ENCODE measurements around the gene SEPTIN11.
"Not testable (repeated sequence)": the region's sequence is repeated elsewhere in the genome, so short reads cannot be mapped to it uniquely, and the experiment has no call there.

SEPTIN11 gene

DNA sequence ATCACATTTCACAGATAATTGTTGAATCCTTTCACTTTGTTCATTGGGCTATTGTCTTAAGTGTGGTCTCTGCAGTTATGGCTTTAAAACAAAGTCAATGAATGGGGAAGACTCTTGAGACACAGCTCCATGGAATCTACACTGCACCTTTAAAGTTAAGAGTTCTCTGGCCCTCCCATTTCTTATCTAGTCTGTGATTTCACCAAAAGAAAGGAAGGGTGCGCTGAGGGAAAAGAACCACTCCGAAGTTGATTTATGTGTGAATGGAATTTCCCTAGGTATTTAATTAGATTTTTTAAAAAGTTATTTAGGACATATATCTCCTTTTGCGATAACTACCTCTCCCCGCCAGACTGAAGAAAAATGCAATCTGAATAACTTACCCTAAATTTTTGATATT lies 2.5 kb downstream of the SEPTIN11 start:
- DNase-seq (ENCODE audit: low spot score) = no peak

DNA sequence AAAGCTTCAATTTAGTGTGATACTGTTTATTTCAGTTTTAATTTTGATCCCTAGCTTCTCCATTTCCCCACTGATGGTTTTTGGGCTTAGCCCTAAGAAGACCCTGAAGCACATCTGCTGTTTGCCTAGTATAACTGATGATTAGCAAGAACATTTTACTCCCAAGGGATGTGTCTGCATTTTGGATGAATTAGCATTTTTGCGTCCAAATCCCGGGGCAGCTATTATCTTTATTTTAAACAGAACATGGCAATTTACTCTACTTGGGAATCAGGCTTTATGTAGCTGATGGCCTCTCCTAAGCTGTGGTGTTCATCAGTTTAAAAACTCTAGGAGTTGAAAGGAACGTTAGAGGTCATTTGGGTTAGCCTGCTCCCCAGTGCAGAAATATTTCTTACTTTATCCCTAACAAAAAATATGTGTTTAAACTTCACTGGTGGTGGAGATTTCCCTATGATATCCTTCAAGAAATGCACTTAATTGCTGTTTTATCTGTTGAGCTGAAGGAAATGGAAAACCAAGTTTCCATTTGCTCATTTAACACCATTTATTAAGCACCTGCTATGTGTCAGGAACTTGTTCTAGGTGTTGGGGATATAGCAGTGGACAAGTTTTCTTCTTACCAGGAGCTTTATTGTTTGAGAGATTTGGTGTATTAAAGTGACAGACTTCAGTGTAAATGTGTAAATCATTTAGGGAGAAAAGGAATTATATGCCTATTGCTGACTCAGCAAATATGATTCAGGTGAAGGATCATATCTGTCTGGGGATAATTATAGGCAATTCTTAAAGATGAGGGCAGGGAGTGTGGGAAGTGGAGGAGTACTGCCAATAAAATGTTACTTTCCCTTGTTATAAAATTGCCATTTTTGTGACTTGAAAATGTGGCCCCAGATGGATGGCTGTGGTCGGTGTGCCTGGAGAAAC lies 3.4 kb downstream of the SEPTIN11 start:
- DNase-seq (ENCODE audit: low spot score) = no peak

DNA sequence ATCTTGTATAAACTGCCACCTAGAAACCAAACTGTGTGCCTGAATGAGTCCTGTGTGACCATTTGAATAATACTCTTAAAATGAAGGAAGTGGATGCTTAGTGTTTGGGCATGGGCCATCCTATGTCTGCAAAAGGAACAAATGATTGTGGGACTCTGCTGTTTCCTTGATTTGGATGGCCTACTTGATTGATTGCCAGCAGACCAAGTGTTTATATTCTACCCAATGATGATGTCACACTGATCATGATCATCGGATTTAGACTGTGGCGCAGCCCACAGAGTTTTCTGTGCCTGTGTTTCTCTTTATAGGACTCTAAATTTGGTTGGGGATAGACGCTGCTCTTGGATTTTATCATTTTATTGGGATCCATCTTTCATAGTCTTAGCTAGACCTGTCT lies 4.4 kb downstream of the SEPTIN11 start:
- DNase-seq (ENCODE audit: low spot score) = no peak

DNA sequence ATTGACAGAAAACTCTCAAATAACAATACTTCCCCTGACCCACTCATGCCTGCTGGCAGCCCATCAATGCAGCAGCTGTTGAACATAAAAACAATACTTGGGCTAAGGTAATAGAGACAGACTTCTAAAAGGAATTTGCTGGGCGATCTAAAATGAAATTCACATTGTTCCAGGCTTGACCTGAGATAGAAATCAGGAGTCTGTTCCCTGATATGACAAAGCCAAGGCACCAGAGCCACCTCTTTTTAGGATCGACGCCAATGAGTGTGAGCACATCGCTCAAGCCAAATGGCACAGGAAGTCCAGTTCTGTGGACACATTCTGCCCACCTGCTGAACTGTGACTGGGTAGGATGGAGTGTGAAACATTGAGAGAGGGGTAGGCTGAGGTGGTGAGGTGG lies 4.9 kb downstream of the SEPTIN11 start:
- no peak for DNase-seq (ENCODE audit: low spot score)

DNA sequence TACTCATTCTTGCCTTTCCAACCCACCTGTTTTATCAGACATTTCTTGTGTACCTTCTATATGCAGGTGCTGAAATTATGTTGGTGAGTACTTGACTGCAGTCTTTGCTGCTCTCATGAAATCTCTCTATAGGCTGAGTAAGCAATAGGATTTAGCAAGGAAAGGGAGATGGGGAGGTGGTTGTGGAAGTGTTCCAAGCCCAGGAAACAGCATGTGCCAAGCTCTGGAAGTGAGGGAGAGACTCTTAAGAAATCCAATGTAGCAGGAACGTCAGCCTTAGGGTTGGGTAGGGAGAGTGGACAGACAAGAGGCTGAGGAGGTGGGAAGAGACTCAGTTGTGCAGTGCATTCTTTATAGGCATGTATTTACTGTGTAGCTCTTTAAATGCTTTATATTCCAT lies 5.6 kb downstream of the SEPTIN11 start:
- DNase-seq (ENCODE audit: low spot score) = no peak

DNA sequence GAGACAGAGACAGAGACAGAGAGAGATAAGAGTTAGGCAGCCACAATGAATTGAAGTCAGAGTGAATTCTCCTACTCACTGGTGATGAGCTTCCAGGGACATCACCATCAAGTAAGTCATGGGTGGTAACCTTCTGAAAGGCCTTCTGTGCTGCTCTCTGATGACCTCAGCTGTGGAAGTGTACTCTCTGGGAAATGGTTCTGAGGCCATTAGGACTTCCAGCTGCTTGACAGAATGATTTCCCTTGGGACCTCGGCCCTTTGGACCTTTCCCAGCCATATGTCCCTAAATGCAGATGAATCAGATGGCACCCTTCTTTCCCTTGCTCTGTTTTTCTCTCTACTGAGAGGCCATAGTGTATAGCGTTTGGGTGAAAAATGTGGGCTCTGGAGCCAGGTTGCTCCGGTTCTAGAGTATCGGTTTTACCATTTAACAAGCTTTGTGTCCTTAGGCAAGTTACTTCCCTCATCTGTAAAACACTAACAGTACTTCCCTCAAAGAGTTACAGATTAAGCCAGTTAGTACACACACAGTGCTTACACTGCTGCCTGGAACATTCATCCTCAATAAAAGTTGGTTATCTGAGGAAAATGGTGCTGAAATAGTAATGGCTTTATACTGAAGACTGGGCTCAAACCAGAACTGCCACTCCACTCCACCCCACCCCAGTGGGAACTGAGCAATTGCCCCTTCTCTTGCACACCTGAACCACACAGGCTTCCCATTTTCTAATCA lies 7.6 kb downstream of the SEPTIN11 start:
- no peak for DNase-seq (ENCODE audit: low spot score)

DNA sequence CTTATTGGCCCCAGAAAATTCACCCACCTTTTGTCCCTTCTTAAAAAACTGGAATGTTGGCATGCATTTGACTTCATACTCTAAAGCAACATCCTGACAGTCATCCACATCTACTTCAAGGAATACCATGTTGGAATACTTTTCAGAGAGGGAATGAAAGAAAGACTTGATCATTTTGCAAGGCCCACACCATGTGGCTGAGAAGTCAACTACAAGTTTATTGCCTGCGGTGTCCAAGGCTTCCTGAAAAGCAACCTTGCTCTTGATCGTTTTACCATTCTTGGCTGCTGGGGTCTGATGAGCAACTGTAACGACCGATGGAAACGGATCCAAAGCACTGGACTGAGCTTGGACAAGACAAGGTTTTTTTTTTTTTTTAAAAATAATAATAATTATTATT lies 9.3 kb downstream of the SEPTIN11 start:
- DNase-seq (ENCODE audit: low spot score) = no peak

DNA sequence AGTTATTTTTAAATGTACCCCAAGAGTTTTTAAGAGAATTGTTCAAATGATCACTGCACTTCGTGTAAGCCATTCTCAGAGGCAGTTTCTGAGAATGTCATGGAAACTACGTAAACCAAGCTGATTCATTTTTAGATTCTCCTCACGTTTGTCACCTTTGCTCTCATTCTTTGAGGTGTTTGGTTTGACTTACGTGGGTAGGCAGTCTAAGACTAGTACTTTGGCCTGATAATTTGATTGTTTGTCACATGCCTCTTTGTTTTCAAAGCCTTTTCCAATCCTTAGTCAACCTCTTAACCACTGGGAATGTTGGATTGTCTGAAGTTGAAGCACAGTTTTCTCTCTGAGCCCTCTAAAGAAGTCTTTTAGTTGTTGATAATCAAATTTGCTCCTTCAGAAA lies 10.5 kb downstream of the SEPTIN11 start:
- DNase-seq (ENCODE audit: low spot score) = no peak

DNA sequence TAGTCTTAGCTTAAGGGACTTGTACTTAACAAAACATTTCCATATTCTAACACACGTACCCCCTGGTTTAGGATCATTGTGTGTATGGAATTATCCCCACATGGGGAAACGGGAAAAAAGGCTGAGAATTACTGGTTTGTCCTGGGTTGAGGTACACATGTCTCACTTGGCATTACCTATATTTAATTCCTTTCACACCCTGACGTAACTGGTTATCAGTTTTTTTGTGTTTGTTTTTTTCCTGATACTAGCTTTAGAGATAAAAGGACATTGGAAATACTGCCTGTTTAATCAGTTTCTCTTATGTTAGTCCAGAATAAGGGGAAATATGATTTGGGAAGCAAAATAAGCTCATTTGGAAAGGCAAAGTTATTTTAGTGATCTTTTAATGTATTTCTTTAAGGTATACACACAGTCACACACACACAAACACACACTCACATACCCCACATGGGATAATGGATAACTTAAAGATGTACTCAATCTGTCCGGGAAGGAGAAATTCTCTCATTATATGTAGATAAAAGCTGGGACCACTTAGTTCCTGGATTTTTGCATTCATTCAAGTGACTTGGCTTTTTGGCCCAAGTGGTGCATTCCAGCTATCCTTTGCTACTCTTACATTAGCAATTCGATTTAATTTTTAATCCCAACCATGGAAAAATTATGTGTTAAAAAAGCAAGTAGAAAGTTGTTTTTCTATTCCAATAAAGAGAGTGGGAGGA lies 13.0 kb downstream of the SEPTIN11 start:
- no peak for DNase-seq (ENCODE audit: low spot score)

DNA sequence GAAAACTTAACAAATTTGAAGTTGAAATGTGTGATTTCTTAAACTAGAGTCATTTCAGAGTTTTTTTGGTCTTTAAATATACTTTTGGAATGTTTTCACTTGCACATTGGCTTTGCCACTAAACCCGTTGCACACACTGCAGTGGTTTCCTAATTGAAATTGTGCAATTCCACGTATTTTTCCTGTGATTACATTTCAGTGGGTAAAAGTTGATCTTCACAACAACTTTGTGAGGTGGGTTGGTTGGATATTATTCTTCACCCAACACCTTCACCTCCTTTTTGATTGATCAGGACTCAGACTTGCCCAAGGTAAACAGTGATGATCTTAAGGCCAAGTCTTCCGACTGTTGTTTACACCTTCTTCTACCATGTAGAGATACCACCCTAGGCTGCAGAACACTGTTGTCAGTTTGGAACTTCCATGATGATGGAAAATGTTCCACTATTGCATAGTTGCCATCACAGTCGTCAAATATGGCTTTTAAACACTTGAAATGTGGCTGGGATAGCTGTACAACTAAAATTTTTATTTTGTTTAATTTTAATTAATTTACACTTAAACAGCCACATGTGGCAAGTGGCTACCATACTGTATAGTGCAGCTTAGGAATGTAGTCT lies 13.7 kb downstream of the SEPTIN11 start:
- DNase-seq (ENCODE audit: low spot score) = no peak

DNA sequence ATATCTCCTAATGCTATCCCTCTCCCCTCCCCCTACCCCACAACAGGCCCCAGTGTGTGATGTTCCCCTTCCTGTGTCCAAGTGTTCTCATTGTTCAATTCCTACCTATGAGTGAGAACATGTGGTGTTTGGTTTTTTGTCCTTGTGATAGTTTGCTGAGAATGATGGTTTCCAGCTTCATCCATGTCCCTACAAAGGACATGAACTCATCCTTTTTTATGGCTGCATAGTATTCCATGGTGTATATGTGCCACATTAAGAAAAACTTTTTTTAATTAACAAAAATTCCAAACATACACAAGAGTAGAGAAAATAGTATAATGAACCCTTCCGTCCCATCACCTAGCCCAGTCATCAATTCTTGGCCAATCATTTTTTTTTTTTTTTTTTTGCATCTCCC lies 14.4 kb downstream of the SEPTIN11 start:
- DNase-seq (ENCODE audit: low spot score) = not testable (repeated sequence)

DNA sequence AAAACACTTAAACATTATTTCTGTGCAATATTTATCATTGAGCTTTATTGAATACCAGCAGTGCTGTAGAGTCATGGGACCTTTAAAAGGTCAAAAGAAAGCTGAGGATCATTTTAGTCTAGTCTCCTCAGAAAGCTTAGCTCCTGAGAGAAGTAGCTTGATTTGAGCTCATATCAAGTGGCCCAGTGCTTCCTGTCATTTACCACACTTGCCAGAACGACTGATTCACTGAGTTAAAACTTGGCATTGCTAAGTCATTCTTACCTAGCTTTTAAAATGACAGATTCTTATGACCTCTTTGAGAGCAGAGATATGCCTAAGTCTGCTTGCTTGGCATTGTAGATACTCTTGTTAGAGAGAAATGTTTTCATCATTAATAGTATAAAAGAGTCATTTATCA lies 15.2 kb downstream of the SEPTIN11 start:
- DNase-seq (ENCODE audit: low spot score) = no peak

DNA sequence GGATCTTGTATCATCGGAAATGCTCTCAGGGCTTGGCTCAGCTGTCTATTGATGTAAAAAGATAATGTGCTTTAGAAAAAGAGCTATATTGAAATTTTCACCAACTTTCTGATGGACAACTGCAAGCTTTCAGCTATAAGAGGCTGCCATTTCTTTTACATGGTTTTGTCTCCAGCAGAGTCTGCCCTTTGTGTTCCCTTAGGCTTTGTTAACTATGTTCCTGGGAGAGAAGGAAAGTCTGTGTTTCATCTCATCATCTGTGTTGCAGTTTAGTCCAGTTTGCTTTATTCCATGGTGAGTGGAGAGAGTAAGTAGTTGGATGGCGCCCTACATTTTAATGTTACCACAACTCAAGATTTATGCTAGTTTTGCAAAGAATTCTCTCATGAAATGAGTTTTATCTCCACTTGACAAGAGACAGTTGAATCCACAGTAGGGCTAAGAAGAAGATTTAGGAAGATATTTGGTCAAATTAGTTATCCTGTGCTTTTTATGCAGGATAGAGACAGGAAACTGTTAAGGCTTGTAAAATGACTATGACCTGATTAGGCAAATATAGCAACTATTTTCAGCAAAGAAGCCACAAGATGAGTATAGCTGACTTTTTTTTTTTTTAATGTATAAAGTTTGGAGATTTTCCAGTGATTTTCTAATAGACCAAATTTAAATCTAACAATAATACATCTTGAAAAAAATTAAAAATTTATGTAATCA lies 16.5 kb downstream of the SEPTIN11 start:
- DNase-seq (ENCODE audit: low spot score) = no peak

DNA sequence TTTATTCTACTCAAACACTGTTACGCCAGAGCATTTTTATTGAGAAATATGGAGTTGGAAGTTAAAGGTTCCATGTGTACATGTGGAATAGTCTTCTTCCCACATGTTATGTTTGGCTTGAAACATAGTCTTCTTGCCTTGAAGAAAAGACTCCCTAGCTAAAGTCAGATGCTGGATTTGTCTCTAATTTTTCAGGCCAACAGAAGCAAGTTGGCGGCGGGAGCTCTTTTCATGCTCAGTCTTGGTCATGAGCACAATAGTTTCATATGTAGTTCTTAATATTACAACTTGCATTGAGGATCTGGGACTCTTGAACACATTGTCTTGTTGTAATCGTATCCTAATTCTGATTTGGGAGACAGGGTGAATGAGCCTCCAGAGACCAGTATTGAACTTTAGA lies 19.4 kb downstream of the SEPTIN11 start:
- no peak for DNase-seq (ENCODE audit: low spot score)

DNA sequence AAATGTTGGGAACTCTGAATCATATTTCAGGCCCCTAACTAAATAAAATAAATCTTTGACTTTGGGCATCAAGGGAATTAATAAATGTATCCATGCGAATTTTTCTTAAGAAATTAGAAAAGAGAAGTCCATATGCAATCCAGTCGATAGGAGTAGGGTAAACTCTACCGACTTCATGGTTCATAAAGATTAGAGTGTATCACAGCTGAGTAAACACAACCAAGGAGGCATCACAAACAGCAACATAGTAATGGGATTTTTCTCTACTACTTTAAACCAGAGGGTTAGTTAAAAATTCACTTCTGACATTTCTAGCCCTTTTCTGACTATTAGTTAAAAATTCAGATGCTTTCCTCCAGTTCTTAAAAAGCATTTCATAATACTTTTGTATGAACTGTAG lies 19.9 kb downstream of the SEPTIN11 start:
- DNase-seq (ENCODE audit: low spot score) = no peak

DNA sequence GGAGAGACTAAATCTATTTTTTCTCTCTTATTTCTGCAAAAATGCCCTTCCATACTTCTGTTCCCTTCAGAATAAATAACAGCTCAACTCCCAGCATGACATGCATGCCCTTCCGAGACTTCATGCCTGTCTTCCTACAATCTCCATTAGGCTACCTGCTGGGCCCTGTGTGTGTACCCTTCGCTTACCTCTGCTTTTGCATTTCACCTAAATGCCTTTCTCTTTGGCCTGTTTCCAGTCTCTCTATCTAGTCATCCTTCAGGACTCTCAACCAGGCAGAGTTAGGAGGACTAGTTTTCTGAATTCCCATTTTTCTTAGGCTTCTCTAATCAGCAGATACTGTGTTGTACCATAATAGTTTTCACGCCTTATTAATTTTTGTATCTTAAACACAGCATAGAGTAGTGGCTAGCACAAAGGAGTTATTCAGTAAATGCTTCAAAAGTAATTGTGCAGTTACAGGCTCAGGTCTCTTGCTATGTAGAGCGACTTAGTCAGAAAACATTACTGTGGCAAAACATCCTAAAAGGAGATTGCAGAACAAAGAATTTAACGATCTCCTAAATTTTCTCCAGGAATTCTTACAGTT lies 20.5 kb downstream of the SEPTIN11 start:
- no peak for DNase-seq (ENCODE audit: low spot score)

DNA sequence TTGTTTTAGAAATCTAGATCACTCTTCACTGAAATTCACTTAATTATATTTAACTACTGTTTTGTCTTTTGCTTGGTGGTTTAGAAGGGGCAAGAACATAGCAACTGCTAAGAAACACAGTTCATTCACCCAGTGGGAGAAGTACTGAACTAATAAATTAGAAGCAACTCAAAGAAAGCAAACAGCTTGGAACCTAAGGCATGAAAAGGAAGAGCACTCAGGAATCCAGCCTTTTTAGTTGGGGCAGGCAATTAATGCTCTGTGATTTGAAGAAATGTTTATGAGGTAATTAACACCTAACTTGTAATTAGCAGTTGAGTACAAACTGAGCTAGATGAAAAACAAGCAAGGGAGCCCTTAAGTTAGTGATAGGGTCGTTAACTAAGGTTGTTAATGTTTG lies 22.8 kb downstream of the SEPTIN11 start:
- DNase-seq (ENCODE audit: low spot score) = no peak

DNA sequence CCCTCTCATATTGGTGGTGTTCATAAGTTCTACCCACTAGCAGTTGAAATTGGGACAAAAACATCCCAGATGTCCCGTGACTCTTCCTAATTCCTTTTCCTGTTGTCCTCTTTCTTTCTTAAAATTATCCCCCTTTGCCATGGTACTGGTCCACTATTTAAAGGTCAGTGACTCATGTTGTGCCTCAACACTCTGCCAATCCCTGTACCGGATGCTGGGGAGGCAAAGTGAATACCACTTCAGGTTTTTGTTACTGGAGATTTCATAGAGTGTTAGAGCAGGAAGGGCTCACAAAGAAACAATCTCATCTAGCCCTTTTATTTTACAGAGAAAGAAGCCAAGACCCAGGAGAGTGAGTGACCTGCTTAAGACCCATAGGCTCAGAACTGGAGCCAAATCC lies 24.6 kb downstream of the SEPTIN11 start:
- no peak for DNase-seq (ENCODE audit: low spot score)

DNA sequence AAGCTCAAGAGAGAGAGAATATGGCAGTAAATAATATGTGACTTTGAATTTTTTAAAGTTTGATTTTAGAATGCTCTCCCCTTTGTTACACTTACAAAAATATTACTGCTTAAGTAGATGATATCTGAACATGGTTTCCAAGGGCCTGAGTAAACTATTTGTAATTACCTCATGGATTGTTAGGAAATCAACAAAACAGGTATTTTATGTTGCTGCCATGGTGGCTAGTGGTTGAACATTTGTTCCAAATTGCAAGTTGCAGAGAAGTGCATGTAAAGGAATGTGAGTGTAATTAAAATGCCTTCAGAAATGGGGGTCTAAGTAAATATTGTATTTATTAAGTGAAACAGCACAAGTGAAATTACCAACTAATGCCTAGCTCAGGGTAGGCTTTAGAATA lies 27.6 kb downstream of the SEPTIN11 start:
- DNase-seq (ENCODE audit: low spot score) = no peak

DNA sequence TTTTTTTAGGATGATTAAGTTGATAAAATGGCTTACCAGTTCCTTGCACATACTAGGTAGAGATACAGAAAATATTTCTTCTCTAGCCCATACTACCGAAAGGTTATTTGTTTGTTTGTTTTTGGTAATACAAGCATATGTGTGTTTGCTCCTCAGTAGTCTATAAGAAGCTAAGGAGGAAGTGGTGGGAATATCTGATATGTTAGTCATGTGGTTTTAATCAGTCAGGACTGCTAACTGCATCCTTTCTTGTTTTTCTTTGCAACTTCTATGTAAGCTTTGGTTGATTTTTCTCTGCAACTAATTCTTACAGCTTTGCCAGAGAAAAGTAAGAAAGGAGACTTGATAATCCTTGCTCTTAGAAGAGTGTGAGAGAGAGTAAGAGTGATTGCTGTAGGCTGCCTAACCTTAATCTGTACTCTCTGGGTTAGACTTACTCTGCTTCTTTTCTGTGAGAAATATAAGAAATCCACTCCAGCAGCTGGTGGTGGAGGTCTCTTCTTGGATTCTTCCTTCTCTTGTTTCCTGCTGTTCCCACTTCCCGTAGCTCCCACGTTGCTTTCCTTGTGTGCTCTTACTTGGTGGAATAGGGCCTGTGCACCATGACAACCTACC lies 28.3 kb downstream of the SEPTIN11 start:
- peak; percentile 48 for DNase-seq (ENCODE audit: low spot score)

DNA sequence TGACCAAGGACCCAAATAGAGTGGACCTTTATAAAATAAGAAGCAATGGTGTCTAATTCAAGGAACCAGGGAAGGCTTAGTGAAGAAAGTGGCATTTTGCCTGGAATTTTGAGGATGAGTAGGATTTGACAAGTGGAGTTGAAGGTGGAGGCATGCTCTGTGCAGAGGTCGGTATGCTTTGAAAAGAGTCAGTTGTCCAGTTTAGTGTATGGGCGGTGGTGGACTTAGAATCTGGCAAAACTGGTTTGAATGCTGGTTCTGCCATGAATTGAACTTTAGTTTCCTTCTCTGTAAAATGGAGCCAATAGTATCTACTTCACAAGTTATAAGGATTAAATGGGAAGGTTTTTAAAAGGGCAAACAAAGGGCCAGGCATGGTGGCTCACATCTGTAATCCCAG lies 29.7 kb downstream of the SEPTIN11 start:
- DNase-seq (ENCODE audit: low spot score) = no peak

All from AG08395 (cell line).